Activated naive CD4-positive, alpha-beta T cell treated with anti-CD3 and anti-CD28 coated beads, Interleukin-2, amount 50 U/mL, for 16 hours (primary cell): ENCODE measurements around the gene ASB6.
A peak's percentile ranks its signal among the peaks of the same experiment; 100 is the strongest.
"Not testable (repeated sequence)": the region's sequence is repeated elsewhere in the genome, so short reads cannot be mapped to it uniquely, and the experiment has no call there.

Experiments
- DNase-seq: peaks from one replicate; pipeline ENCODE4 v3.0.0-alpha.2; 2020

ASB6 gene

DNA sequence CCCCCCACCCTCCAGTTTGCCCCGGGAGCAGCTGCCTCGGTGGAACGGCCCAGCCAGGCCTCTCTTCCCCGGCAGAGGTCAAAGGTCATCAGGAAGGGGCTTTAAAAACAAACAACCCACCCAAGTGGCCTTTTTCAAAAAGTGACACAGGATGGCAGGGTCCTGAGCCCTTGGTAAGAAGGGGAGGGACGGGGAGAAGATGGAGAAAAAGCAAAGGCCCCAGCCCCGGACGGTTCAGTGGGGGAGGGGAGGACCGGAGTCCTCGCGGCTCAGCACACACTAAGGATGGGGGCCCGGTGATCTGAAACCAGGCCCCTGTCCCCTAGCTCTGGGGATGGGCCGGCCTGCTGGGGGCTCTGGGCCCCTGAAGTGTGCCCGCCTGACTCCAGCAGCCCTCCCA is 24.6 kb upstream of the ASB6 start:
- no peak for DNase-seq

DNA sequence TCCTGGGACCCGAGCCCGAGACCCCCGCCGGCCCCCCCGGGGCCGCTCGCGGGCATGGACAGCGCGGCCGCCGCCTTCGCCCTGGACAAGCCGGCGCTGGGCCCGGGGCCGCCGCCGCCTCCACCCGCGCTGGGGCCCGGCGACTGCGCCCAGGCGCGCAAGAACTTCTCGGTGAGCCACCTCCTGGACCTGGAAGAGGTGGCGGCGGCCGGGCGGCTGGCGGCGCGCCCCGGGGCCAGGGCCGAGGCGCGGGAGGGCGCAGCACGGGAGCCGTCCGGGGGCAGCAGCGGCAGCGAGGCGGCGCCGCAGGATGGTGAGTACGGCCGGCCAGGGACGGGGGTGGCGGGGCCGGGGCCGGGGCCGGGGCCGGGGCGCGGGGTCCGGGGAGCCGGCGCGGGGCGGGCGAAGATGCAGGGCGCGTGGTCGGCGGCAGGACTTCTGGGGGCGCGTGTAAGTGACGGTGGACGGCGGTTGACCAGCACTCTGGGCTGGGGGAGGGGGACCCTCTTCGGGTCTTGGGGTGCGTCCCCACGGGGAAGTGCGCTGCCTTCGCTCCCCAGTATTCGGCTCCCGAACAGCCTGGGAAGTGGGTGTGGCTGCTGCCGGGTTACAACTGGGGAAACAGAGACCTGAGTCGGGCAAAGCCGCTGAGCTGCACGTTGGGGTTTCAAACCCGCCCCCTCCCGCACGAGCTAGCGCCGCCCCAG is 24.0 kb upstream of the ASB6 start:
- no peak for DNase-seq

DNA sequence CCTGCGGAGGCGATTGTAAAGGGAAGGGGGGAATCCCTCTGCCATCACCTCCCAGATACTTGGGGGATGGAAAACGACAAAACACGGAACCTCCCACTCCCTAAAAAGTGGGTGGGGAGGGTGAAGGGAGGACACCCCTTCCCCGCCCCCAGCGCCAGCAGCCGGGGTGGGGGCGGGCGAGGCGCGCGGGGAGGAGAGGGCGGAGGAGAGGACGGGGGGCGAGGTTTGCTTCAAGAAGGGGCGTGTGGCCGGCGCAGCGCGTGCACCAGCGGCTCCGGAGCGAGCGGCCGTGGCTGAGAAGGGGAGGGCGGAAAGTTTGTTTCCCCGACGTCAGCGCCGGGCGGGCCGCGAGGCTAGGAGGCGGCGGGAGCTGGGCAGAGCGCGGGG is 23.4 kb upstream of the ASB6 start, which contains the start of gene PRRX2:
Gene PRRX2, plus strand, starts transcription at position 259 of the 387 bp plus-strand sequence. CDS start 221 bp downstream, outside the sequence.
- peak; percentile 39 for DNase-seq

DNA sequence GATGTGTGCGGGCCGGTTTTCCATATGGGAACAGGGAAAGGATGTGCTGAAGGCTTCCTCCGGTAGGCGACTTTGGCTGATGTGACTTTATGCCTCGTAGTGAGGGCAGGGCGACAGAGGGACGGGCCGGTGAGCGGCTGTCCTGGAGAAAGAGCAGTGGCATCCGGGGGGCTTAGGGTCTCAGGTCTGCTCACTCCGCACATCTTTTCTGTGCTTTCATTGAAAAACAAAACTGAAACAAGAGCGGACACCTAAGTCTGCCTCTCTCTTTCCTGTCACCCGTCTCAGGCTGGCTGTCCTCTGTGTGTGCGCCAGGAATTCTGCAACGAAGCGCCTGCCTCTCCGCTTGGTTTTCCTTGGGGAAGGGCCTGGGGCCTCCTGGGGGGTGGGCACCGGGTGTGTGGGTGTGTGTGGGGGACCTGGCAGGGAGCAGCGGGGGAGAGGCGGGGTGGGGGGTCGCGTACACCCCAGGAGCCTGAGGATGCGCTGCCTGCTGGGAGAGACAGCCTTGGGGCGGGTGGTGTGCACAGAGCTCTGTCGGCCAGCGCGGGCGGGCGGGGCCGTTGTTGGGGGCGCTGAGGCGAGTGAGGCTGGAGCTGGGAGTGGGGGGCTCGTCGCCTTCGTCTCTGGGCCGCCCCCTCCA is 22.9 kb upstream of the ASB6 start:
- DNase-seq = peak; percentile 24

DNA sequence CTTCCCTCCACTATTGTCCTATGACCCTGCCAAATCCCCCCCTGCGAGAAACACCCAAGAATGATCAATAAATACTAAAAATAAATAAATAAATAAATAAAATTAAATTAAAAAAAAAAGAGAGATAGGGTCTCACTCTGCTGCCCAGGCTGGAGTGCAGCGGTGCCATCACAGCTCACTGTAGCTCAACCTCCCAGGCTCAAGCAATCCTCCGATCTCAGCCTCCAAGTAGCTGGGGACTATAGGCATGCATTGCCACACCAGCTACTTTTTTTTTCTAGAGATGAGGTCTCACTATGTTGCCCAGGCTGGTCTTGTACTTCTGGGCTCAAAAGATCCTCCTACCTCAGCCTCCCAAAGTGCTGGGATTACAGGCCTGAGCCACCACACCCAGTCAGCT is 20.3 kb upstream of the ASB6 start:
- not testable (repeated sequence) for DNase-seq

DNA sequence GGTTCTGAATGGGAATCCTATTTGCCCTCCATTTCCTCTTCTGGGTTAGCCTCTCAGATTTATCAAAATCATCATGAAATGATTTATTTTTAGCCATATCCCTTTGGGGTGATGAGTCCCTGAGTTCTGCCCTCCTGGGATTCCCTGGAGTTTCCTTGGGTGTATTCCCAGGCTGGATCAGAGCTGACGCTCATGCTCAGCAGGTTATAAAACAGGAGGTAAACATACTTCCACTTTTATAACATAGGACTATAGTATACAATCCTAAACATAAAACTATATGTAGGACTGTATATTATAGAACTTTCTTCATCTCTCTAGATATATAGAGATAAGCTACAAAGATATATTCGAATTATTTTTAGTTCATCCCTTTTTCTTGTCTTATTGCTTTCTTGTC is 19.1 kb upstream of the ASB6 start:
- no peak for DNase-seq

DNA sequence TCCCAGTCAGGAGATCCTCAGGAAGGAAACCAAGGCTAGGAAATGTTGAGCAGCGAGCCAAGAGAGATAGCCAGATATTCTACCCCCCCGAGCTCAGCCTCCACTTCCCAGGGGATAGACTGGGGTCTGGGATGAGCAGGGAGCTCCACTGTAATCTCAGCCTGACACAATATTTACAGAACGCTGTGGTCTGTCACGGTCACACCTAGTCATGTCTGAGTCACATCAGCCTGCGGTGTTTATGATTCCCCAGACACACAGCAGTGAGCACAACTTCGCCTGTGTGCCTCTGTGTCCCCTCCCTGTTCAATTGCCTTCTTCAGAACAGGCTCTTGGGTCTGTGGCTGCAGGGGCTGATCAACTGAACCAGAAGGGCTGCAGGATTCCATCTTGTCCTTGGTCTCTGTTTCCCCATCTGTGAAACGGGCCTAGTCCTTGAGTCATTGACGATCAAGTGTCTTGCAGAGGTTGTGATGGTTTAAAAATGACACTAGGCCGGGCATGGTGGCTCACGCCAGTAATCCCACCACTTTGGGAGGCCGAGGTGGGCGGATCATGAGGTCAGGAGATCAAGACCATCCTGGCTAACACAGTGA is 14.9 kb upstream of the ASB6 start:
- DNase-seq = no peak

DNA sequence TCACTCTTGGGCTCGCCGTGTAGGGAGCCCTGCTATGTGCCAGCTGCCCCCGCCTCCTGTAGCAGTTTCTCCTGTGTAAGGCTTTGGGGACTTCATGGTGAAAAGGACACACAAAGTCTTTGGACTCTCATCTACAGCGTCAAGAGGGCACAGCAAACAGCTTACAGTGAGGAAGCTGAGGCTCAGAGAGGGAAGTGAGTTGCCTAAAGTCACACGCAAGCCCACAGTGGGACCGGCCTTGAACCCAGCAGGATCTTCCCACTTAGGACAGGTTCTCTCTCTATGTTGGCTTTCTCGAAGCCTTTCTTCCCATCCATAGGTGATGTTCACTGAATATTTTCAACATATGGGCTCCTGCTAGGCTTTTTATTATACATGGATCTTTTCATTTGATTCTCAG is 13.7 kb upstream of the ASB6 start:
- DNase-seq = no peak

DNA sequence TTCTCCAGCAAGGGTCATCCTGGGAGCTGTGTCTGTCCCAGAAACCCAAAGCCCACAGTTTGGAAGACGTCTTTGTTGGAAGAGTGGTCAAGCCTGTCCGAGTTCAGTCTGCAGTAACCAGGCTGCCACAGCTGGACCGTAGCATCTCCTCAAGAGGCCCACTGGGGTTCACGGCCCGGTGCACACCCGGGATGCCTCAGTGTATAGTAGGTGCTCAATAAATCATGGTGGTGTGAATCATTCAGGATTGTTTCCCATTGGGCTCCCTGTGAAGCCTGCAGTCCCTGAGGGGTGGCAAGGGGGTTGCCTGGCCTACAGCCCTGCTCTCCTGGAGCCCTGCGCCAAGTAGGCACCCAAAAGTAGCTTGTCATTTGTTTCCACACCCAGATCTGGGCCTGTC is 13.2 kb upstream of the ASB6 start:
- no peak for DNase-seq

DNA sequence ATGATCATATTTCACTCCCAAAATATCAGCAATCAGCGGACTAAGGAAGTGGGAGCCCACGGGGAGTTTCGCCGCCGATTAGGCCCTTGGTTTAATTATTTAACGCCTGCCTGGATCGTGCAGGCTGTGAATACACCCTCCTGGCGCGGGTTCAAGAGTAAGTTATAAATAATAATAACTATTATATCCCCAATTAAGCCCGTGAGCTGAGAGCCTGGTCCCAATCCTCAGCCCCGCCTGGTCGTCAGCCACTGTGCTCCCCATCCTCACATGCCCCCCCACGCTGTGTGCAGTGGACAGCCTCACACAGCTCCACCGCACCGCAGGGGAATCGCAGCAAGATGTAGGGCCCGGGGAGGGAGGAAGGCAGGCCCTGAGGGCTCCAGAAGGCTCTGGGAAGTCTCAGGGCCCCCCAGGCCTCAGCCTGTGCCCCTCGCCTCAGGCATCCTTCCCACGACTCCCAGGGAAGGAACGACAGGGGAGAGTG is 12.6 kb upstream of the ASB6 start:
- no peak for DNase-seq

DNA sequence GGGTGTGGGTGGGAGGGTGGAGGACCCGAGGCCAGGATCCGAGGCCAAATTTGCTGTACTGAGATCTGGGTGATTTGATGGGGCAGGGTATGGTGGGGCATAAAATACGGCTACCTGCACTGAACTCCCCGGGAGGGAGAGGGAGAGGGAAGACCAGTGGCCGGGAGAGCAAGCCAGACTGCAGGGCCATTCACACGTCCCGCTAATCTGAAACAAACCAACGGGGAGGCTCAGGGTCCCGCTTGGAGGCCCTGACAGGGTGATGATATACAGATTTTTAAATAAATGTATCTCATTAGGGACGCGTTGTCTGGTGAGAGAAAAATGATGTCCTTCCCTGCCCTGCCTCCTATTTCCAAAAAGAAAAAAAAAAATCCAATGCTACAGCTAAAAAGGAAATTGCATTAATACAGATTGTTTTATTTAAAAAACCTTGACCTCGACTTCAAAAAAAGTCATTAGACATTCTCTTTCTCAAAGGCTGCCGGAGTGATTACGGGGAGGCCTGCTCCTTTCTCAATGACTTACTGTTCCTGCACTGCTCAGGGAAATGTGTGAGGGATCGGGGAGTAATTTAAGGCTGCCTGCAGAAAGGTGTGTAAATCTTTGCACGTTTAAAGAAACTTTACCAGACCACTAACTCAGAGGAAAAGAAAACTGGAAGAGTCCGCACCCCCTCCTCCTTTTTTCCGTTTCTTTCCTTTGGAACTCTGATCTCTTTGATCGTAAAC is 12.0 kb upstream of the ASB6 start:
- no peak for DNase-seq

DNA sequence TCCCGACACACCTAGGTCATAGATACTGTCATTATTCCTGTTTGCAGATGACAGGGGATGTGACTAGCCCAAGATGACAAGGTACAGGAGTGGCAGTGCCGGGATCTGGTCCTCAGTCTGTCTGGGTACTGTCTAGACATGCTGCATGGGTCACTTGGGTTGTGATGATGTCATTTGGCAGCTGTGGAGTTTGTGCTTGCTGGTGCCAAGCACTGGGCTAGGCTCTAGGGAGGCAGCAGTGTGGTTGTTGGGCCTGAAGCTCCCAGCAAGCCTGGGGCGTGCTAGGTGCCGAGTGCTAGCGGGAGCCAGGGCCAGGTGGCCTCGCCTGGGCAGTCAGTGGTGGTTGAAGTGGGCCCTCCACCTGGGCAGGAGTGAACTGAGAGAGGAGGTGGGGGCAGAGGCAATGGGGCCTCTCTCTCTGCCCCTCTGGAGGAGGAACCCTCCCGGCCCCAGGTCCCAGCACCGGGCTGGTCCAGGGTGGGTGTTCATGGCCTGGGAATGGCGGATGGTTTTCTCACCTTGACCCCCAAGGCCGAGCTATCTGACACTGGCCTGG is 8.8 kb upstream of the ASB6 start:
- DNase-seq = no peak

DNA sequence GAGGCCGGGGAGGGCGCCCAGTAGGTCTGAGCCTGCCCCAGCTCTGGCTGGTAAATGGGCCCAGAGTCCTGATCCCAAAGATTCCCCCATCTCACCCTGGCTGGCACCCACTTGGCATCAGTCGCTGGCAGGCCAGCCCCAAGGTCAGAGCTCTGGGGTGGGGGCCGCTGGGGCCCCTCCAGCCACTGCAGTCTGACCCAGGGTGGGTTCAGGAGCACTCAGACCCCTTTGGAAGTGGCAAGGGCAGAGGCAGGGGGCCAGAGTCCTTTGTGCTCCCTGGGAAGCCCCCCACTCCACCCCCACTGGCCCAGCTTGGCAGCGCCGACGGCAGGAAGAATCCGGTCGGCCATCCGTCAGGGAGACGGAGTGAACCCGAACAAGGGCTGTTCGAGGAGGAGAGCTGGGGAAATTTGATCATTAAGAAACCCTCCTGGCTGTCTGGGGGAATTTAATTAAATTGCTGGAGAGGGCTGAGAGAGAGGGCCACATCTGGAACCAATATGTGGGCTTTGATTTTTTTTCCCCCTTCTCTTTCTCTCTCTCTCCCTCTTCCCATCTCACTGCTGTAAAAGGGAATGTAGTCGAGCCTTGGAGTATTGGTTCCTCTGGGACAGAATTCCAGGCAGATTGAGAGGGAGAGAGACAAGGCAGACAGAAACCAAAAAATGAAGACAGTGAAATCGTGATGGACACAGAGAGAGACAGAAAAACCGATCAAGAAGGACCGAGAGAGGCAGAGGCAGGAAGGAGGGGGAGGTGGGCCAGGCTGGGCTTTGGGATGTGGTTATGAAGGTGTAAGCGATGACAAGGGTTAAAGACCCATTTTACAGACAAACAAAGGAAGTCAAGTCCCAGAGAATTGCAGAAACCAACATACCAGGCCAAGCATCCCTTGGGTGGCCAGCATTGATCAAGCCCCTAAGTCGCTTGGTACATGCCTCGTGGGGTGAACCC is 8.1 kb upstream of the ASB6 start:
- DNase-seq = no peak

DNA sequence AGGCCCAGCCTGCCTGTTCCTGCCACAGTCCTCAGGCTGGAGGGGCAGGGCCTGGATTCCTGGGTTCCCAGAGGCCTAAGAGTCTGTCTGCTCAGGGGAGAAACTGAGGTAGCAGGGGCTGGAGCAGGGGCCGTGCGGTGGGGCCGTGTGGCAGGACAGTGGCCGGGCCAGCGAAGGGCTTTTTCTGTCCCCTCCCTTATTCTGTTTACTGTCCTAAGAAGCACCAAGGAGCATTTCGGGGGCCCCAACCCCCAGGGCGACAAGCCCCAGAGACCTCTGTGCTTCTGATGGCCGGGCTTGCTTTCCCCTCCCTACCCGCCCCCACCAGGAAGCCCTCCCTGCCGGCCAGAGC is 6.8 kb upstream of the ASB6 start:
- DNase-seq = no peak

DNA sequence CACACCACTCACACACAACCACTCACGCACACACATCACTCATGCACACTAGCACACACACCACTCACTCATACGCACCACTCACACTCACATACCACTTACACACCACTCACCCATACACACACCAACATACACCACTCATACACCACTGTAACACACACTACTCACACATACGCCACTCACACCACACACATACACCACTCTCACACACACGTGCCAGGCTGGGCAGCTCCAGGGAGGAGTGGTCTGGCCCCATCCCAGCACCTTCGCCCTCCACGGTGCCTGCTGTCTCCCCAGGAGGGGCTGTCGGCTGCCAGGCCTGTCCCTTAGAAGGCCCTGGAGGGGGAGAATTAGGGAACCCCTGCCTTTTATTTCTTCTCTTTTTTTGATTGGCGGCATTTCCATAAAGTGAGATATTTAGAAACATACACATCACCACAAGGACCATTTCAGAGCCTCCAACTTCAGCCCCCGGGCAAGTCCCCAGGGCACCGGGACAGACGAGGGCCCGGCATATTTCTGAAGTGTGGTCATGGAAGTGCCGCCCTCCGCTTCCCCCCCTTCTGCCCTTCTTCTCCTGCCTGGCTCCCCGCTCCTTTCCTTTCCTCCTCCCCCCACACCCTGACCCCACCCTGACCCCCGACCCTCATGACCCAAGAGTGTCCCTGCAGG is 6.3 kb upstream of the ASB6 start:
- no peak for DNase-seq

DNA sequence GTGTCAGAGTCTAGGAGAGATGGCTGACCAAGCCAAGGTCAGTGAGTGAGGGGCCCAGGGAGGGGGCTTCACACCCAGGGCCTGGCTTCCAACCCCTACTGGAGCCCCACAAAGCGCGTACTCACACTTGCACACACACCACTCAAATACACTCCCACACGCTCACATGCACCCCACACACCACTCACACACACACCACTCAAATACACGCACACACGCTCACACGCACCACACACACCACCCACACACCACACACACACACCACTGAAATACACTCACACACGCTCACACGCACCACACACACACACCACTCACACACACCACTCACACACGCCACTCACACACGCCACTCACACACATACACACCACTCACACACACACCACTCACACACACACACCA is 5.7 kb upstream of the ASB6 start:
- no peak for DNase-seq

DNA sequence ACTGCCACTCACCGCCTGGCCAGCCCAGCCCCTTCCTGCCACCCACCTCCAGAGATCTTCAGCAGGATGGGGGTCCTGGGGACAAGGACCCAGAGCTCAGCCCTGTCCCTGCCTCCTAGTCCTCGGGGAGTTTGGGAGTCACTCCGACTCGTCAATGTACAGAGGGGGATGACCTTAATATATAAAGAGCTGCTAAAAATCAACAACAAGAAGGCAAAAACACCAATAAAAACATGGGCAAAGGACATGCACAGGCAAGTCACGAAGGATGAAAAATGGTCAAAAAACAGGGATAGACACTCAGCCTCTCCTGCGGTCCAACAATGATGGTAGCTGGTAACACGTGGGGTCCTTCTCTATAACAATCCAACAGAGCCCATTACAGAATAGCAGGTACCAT is 4.7 kb upstream of the ASB6 start:
- DNase-seq = no peak

DNA sequence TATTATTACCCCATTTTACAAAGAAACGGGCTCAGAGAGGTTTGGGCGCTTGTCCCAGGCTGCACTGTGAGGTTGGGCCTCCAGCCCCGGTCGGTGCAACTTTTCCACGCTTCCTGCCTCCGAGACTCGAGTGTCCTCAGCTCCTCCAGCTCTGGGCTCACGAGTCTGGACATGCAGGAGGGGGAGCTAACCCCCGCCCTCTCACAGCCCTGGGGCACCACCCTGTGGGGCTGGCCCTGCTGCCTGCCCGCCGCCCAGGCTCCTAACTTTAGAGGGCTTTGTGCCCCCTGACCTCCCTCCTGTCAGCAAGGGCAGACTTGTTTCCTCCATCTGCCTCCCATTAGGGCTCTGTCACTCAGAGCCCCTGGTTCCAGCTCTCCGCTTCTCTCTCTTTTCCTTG is 4.3 kb upstream of the ASB6 start:
- DNase-seq = no peak

DNA sequence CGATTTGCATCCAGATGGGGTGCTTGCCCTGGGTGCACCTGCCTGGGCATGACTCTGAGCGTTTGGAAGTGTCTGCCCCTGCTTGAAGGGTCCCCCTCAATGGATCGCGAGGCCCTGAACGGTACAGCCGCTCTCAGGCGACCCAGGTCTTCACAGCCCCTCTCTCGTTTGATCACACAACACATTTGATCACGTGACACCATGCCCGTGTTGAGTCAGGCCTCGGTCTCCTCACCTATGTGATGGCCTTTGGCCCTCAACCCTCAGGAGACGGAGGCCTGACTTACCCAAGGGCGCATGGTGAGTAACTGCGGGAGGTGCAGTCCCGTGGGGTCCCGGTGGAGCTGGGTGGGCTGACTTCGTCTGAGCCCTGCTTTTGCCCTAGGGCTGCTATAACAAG is 3.0 kb upstream of the ASB6 start:
- no peak for DNase-seq

DNA sequence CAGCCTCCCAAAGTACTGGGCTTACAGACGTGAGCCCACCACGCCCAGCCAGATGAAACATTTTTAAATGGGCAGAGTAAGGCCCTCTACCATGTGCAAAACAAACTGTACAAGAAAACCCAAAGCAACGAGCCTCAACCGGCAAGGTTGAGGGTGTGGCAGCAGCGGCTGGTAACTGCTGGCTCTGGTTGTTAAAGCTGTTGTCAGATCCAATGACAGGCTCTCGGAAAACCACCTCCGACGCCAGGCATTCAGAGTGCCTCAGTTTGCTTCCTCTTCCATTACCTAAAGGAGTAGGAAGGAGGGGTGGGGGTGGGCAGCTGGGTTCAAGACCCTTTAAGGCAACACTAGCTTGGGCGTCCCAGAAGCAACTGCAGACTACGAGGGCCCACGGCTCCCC is 2.4 kb upstream of the ASB6 start:
- no peak for DNase-seq

DNA sequence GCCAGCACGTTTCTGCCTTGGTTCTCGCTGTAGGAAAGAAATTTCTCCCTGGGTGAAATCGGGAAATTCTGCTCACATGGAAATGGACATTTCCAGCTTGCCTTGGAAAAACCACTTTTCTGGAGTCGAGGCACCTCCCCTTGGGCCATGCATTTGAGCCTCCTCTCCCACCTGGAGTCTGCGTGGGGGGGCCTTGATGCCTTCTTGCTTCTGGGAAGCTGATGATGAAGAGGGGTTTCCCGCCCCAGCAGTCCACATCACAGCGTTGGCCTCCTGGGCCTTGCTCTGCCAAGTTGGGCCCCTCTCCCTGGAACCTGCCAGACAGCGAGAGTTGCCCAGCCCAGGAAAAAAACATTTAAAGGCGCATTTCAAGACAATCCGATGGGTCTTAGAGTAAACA is 1.8 kb upstream of the ASB6 start:
- DNase-seq = no peak
